ENCODE data around the gene B4GALT1. TPM values are rescaled to one million over a fixed set of nuclear protein-coding genes. Genes with fewer than 3 reads are reported as not detected.

The B4GALT1 gene
- total RNA-seq, 1 donor from 2014 or later, result 118 TPM

DNA sequence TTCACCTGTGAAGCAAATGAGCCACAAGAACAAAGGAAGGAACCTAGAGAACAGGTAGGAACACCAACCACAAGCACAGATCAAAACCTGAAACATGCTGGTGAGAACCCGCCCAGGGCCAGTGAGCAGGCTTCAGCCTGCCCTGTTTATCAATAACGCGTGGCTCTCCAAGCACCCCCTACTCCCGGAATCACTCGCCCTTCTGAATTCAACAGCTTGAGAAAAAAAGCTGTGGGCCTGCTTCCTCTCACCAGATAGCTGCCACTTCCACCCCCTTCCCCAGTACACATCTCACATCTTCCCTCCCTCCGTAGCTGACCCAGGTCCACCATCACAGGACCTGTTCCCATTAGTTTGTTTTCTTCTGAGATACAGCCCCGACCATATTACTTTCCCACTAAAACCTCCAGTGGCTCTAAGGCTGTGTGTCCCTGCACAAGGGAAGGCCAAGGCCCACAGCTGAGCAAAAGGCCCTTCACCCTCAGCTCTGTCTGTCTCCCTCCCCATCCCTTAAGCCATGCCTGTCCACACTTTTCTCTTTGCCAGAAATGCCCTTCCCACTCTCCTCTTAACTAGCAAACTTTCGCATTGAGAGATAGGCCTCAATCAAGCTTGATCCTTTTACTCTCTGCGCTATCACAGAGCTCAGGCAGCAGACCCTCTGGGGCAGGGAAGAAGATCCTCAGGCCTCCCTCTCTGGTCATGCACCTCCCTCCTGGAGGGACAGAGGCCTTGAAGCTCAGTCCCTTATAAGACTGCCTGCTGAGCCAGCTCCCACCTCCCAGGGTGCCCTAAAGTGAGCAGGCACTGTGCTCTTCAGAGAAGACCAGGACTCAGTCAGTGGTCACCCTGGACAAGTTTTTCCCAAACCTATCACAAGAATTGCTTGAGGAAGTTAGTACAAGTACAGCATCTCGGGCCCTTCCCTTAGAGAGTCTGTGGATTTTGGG, 30.1 kb downstream of the B4GALT1 start:
- ATAC-seq (ENCODE audit: low read depth), result no peak
- Mint-ChIP-seq H3K27ac (peak overlapping the region; percentile 97), H3K27me3 (no peaks in the 10 kb centered on the region)

DNA sequence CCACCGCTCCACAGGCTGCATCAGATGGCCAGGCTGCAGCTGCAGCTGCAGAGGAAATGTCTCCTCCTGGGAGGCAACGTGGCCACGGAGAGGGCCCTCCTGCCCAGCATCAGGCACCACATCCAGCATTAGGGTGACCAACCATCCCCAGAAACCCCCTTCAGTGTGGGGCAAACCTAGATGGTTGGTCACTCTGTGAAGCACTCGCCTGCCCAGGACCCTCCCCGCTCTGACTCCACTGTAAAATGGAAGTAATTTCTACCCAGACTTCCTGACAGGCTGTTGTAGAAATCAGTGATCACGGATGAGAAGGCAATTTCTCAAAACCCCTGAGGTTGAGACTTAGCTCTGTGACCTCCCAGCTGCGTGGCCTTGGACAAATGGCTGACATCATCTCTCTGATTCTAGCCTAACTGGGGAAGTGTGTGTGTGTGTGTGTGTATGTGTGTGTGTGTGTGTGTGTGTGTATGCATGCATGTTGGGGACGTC, 31.6 kb downstream of the B4GALT1 start:
- Mint-ChIP-seq H3K27me3 (no peaks in the 10 kb centered on the region), H3K4me3 (peak overlapping the region; percentile 41), H3K4me1 (peaks cover 96% of the 10 kb centered on the region), H3K27ac (peak overlapping the region; percentile 97), H3K36me3 (ENCODE audit: low read depth) (peaks cover 65% of the 10 kb centered on the region), H3K9me3 (no peaks in the 10 kb centered on the region)
- ChIA-PET CTCF (interaction anchor here (0.8 to 2.2 kb wide), 5 partner anchors 9 to 91 kb away, joined by 3 to 13 read pairs (median 3); no protein-coding TSS in a partner anchor), POLR2A (interaction anchor here (0.6 to 19.6 kb wide), 8 partner anchors 8 to 678 kb away, joined by 3 to 593 read pairs (median 8); partner anchors contain the start of gene B4GALT1)
- ATAC-seq (ENCODE audit: low read depth) (peak; percentile 55), DNase-seq (peak; percentile 20)
- intact Hi-C loops (cut with micrococcal nuclease), result no loop called here
- TF ChIP-seq, protein P1, sequence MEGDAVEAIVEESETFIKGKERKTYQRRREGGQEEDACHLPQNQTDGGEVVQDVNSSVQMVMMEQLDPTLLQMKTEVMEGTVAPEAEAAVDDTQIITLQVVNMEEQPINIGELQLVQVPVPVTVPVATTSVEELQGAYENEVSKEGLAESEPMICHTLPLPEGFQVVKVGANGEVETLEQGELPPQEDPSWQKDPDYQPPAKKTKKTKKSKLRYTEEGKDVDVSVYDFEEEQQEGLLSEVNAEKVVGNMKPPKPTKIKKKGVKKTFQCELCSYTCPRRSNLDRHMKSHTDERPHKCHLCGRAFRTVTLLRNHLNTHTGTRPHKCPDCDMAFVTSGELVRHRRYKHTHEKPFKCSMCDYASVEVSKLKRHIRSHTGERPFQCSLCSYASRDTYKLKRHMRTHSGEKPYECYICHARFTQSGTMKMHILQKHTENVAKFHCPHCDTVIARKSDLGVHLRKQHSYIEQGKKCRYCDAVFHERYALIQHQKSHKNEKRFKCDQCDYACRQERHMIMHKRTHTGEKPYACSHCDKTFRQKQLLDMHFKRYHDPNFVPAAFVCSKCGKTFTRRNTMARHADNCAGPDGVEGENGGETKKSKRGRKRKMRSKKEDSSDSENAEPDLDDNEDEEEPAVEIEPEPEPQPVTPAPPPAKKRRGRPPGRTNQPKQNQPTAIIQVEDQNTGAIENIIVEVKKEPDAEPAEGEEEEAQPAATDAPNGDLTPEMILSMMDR (IDR thresholded peaks at IDR 0.05), result no peak

More for the DNA sequence above, 30.1 kb downstream of the B4GALT1 start:
- peak overlapping the region; percentile 61 for H3K4me3 Mint-ChIP-seq
- H3K9me3 Mint-ChIP-seq, result no peaks in the 10 kb centered on the region
- peak; percentile 17 for DNase-seq
- intact Hi-C loops (cut with micrococcal nuclease), result no loop called here
- ChIA-PET CTCF (interaction anchor here (1.0 to 2.2 kb wide), 4 partner anchors 12 to 90 kb away, joined by 3 to 13 read pairs (median 5); no protein-coding TSS in a partner anchor), POLR2A (interaction anchor here (1.1 to 19.6 kb wide), 7 partner anchors 10 to 65 kb away, joined by 3 to 593 read pairs (median 5); partner anchors contain the start of genes B4GALT1 and SMU1)
- H3K36me3 Mint-ChIP-seq (ENCODE audit: low read depth), result peaks cover 61% of the 10 kb centered on the region
- H3K4me1 Mint-ChIP-seq, result peaks cover 96% of the 10 kb centered on the region
- TF ChIP-seq, protein P1 (IDR thresholded peaks at IDR 0.05), result no peak

DNA sequence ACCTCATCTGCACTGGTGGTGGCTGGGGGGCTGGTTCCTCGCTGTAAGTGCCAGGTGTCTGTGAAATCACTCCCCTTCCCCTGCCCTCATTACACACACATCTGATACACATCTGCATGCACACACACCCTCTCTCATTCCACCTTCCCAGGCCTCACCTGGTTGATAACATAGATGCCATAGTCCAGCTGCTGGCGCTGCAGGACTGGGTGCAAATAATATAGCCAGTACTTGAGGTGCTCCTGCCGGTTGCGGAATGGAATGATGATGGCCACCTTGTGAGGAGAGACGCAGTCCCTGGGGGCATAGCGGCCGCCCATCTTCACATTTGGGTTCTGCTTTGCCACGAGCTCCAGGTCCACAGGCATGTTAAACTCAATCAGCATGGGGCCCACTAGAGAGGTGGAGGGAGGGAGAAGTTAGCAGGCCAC, 32.1 kb downstream of the B4GALT1 start:
- DNase-seq (no peak), ATAC-seq (ENCODE audit: low read depth) (no peak)
- Mint-ChIP-seq H3K27ac (peak overlapping the region; percentile 97), H3K36me3 (ENCODE audit: low read depth) (peaks cover 70% of the 10 kb centered on the region), H3K27me3 (no peaks in the 10 kb centered on the region), H3K4me1 (peaks cover 96% of the 10 kb centered on the region), H3K9me3 (no peaks in the 10 kb centered on the region), H3K4me3 (peak overlapping the region; percentile 41)
- ChIA-PET POLR2A (interaction anchor here (0.6 to 19.6 kb wide), 5 partner anchors 8 to 91 kb away, joined by 3 to 593 read pairs (median 11); partner anchors contain the start of gene B4GALT1), CTCF (interaction anchor here (0.8 to 2.2 kb wide), 3 partner anchors 9 to 91 kb away, joined by 3 to 13 read pairs (median 7); no protein-coding TSS in a partner anchor)
- intact Hi-C loops (cut with micrococcal nuclease), result no loop called here
- TF ChIP-seq, protein P1 (IDR thresholded peaks at IDR 0.05), result no peak

DNA sequence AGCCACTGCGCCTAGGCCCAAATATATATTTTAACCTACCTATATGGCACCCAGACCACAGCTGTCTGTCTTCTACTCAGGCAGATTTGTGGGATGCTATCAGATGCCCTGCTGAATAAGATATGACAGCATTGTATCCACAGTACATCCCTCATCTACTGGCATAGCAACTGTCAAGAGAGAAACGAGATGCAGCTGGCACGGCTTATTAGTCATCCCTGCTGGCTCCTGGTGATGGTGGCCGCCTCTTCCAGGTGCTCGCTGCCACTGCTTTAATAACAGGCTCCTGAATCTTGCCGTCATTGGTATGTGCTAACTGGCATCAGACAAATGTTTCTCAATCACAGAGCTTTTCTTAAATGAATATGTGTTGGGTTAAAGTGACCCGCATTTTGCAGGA, 34.0 kb downstream of the B4GALT1 start:
- ChIA-PET CTCF (interaction anchor here (0.6 to 1.5 kb wide), 2 partner anchors 8 to 93 kb away, joined by 3 to 7 read pairs; no protein-coding TSS in a partner anchor), POLR2A (interaction anchor here (0.6 to 10.5 kb wide), 4 partner anchors 9 to 62 kb away, joined by 3 to 365 read pairs (median 5); partner anchors contain the start of gene B4GALT1)
- H3K36me3 Mint-ChIP-seq (ENCODE audit: low read depth), result peaks cover 82% of the 10 kb centered on the region
- peaks cover 96% of the 10 kb centered on the region for H3K4me1 Mint-ChIP-seq
- H3K9me3 Mint-ChIP-seq, result no peaks in the 10 kb centered on the region
- H3K4me3 Mint-ChIP-seq, result no peak overlapping the region
- TF ChIP-seq, protein P1 (IDR thresholded peaks at IDR 0.05), result no peak
- H3K27ac Mint-ChIP-seq, result peak overlapping the region; percentile 84
- no peaks in the 10 kb centered on the region for H3K27me3 Mint-ChIP-seq
- intact Hi-C loops (cut with micrococcal nuclease), result no loop called here
- ATAC-seq (ENCODE audit: low read depth) (no peak), DNase-seq (peak; percentile 4)

Data from activated B cell treated with CpG ODN at 0.5 μM for 24 hours (primary cell).